Activated T-cell treated with anti-CD3 and anti-CD28 coated beads for 1 hour (primary cell): Measurements from ENCODE around the gene NKIRAS1.
"Not testable (repeated sequence)": the region's sequence is repeated elsewhere in the genome, so short reads cannot be mapped to it uniquely, and the experiment has no call there.

Source experiments
- DNase-seq: peaks from one replicate; pipeline ENCODE4 v3.0.0-alpha.2; 2020; ENCODE audit warnings: low read depth

Gene NKIRAS1

GRCh38 chr3:23940775-23941174 lies 24.0 kb upstream of the NKIRAS1 start:
- DNase-seq: no peak

GRCh38 chr3:23938688-23939087 lies 21.9 kb upstream of the NKIRAS1 start:
- DNase-seq: no peak

GRCh38 chr3:23937296-23937695 lies 20.5 kb upstream of the NKIRAS1 start:
- no peak for DNase-seq

- DNase-seq: no peak
These were observed 17.5 kb upstream of the NKIRAS1 start for GRCh38 chr3:23934253-23934652.

- no peak for DNase-seq
These were observed 15.8 kb upstream of the NKIRAS1 start for GRCh38 chr3:23932571-23932970.

GRCh38 chr3:23931597-23931996 lies 14.8 kb upstream of the NKIRAS1 start:
- no peak for DNase-seq

GRCh38 chr3:23928524-23928923 lies 11.7 kb upstream of the NKIRAS1 start:
- DNase-seq: no peak

GRCh38 chr3:23926736-23927135 lies 9.9 kb upstream of the NKIRAS1 start:
- DNase-seq: no peak

- no peak for DNase-seq
These were observed 9.5 kb upstream of the NKIRAS1 start for GRCh38 chr3:23926246-23926645.

- DNase-seq: no peak
These were observed 7.0 kb upstream of the NKIRAS1 start for GRCh38 chr3:23923786-23924185.

GRCh38 chr3:23921052-23921511 lies 4.3 kb upstream of the NKIRAS1 start:
- no peak for DNase-seq

GRCh38 chr3:23920151-23920655 lies 3.4 kb upstream of the NKIRAS1 start:
- no peak for DNase-seq

- no peak for DNase-seq
These were observed 2.8 kb upstream of the NKIRAS1 start for GRCh38 chr3:23919628-23920027.

- not testable (repeated sequence) for DNase-seq
These were observed 1.5 kb upstream of the NKIRAS1 start for GRCh38 chr3:23918331-23918730.

- DNase-seq: not testable (repeated sequence)
These were observed 1.0 kb upstream of the NKIRAS1 start for GRCh38 chr3:23917679-23918303.

GRCh38 chr3:23916152-23916885 lies 471 bp downstream of the NKIRAS1 start:
- DNase-seq: no peak

GRCh38 chr3:23915537-23916108 lies 1.2 kb downstream of the NKIRAS1 start:
- no peak for DNase-seq

GRCh38 chr3:23913873-23914743 lies 2.7 kb downstream of the NKIRAS1 start:
- DNase-seq: no peak

GRCh38 chr3:23913182-23913581 lies 3.6 kb downstream of the NKIRAS1 start:
- DNase-seq: no peak

GRCh38 chr3:23912335-23912734 lies 4.5 kb downstream of the NKIRAS1 start:
- DNase-seq: not testable (repeated sequence)

- DNase-seq: no peak
These were observed 5.4 kb downstream of the NKIRAS1 start for GRCh38 chr3:23911397-23911796.

- no peak for DNase-seq
These were observed 7.4 kb downstream of the NKIRAS1 start for GRCh38 chr3:23909341-23909740.
